Glutamatergic neuron (in vitro differentiated cells): ENCODE measurements around the gene SYMPK. TPM values are rescaled to one million over a fixed set of nuclear protein-coding genes. Genes with fewer than 3 reads are reported as not detected.

Experiments
- DNase-seq: peaks from one replicate; pipeline ENCODE4 v3.0.0; 2022
- H3K27ac Mint-ChIP-seq: one replicate; pipeline ENCODE4 v1.8.0; 2020; ENCODE audit warnings: mild to moderate bottlenecking, mixed read lengths, inconsistent platforms; ENCODE audit not compliant: unreplicated experiment
- H3K27me3 Mint-ChIP-seq: one replicate; pipeline ENCODE4 v1.8.0; 2020; ENCODE audit warnings: mild to moderate bottlenecking, moderate library complexity, mixed read lengths, inconsistent platforms; ENCODE audit not compliant: unreplicated experiment
- H3K36me3 Mint-ChIP-seq: one replicate; pipeline ENCODE4 v1.8.0; 2020; ENCODE audit warnings: mild to moderate bottlenecking, mixed read lengths, inconsistent platforms; ENCODE audit not compliant: unreplicated experiment
- H3K4me1 Mint-ChIP-seq: one replicate; pipeline ENCODE4 v1.8.0; 2020; ENCODE audit warnings: mild to moderate bottlenecking, low read depth, mixed read lengths, inconsistent platforms; ENCODE audit not compliant: unreplicated experiment
- H3K4me3 Mint-ChIP-seq: one replicate; pipeline ENCODE4 v1.8.0; 2020; ENCODE audit warnings: mild to moderate bottlenecking, mixed read lengths, inconsistent platforms; ENCODE audit not compliant: unreplicated experiment
- H3K9me3 Mint-ChIP-seq: one replicate; pipeline ENCODE4 v1.8.0; 2020; ENCODE audit warnings: mild to moderate bottlenecking, moderate library complexity, mixed read lengths, inconsistent platforms; ENCODE audit not compliant: unreplicated experiment
- CTCF ChIP-seq: fragments of 200-600 bp; sonication (generic); IDR thresholded peaks from one replicate; pipeline ENCODE4 v1.5.0; 2021; ENCODE audit not compliant: partially characterized antibody, unreplicated experiment
- total RNA-seq: library from RNA; stranded (reverse); fragmentation: NEBNext Ultra II Directional; extraction: Animal tissue kit (Norgen Biotek cat#: 25700); gene quantifications from one replicate; pipeline ENCODE4 v1.2.1, GENCODE V29; 2021; ENCODE audit not compliant: unreplicated experiment

SYMPK gene
- total RNA-seq, 1 donor from 2014 or later: 78.1 TPM

- Mint-ChIP-seq H3K4me3 (no peak overlapping the region), H3K27ac (no peak overlapping the region), H3K4me1 (peaks cover 5% of the 10 kb centered on the region), H3K36me3 (no peaks in the 10 kb centered on the region), H3K27me3 (peaks cover 7% of the 10 kb centered on the region), H3K9me3 (peaks cover 5% of the 10 kb centered on the region)
- no peak for DNase-seq
- no peak for TF ChIP-seq CTCF
These were observed 41.8 kb downstream of the SYMPK start for GRCh38 chr19:45821103-45821521.

GRCh38 chr19:45820413-45821102, 42.4 kb downstream of the SYMPK start:
- Mint-ChIP-seq H3K27ac (peak overlapping the region; percentile 38), H3K4me1 (peaks cover 5% of the 10 kb centered on the region), H3K9me3 (peaks cover 7% of the 10 kb centered on the region), H3K4me3 (no peak overlapping the region), H3K27me3 (peaks cover 7% of the 10 kb centered on the region), H3K36me3 (no peaks in the 10 kb centered on the region)
- TF ChIP-seq CTCF: no peak
- no peak for DNase-seq

GRCh38 chr19:45819769-45820168, 43.2 kb downstream of the SYMPK start:
- Mint-ChIP-seq H3K36me3 (no peaks in the 10 kb centered on the region), H3K27ac (no peak overlapping the region), H3K9me3 (peaks cover 7% of the 10 kb centered on the region), H3K4me1 (peaks cover 5% of the 10 kb centered on the region), H3K27me3 (peaks cover 7% of the 10 kb centered on the region), H3K4me3 (no peak overlapping the region)
- no peak for DNase-seq
- TF ChIP-seq CTCF: no peak

- no peak for TF ChIP-seq CTCF
- peak; percentile 61 for DNase-seq
- Mint-ChIP-seq H3K36me3 (no peaks in the 10 kb centered on the region), H3K4me1 (peaks cover 2% of the 10 kb centered on the region), H3K4me3 (peak overlapping the region; percentile 61), H3K27me3 (peaks cover 7% of the 10 kb centered on the region), H3K9me3 (peaks cover 8% of the 10 kb centered on the region), H3K27ac (peak overlapping the region; percentile 95)
These were observed 45.1 kb downstream of the SYMPK start for GRCh38 chr19:45817725-45818301.

GRCh38 chr19:45817010-45817724, 45.8 kb downstream of the SYMPK start:
- Mint-ChIP-seq H3K9me3 (peaks cover 8% of the 10 kb centered on the region), H3K4me1 (peaks cover 2% of the 10 kb centered on the region), H3K27me3 (peaks cover 7% of the 10 kb centered on the region), H3K36me3 (no peaks in the 10 kb centered on the region), H3K4me3 (peak overlapping the region; percentile 61), H3K27ac (peak overlapping the region; percentile 95)
- peak; percentile 97 for TF ChIP-seq CTCF
- DNase-seq: peak; percentile 99
